HG03095 (cell line): ENCODE data around the gene COBLL1.
"Not testable (repeated sequence)": the region's sequence is repeated elsewhere in the genome, so short reads cannot be mapped to it uniquely, and the experiment has no call there.

Source experiments
- ATAC-seq: cut with Tn5 transposase; IDR thresholded peaks from one replicate; pipeline ENCODE4 v1.9.1; 2021; ENCODE audit warnings: moderate library complexity; ENCODE audit not compliant: unreplicated experiment

COBLL1 gene

GRCh38 chr2:164722616-164723338, 118.8 kb downstream of the COBLL1 start:
- ATAC-seq = no peak

GRCh38 chr2:164721430-164721829, 120.2 kb downstream of the COBLL1 start:
- no peak for ATAC-seq

GRCh38 chr2:164719996-164720941, 121.4 kb downstream of the COBLL1 start:
- ATAC-seq = no peak

DNA sequence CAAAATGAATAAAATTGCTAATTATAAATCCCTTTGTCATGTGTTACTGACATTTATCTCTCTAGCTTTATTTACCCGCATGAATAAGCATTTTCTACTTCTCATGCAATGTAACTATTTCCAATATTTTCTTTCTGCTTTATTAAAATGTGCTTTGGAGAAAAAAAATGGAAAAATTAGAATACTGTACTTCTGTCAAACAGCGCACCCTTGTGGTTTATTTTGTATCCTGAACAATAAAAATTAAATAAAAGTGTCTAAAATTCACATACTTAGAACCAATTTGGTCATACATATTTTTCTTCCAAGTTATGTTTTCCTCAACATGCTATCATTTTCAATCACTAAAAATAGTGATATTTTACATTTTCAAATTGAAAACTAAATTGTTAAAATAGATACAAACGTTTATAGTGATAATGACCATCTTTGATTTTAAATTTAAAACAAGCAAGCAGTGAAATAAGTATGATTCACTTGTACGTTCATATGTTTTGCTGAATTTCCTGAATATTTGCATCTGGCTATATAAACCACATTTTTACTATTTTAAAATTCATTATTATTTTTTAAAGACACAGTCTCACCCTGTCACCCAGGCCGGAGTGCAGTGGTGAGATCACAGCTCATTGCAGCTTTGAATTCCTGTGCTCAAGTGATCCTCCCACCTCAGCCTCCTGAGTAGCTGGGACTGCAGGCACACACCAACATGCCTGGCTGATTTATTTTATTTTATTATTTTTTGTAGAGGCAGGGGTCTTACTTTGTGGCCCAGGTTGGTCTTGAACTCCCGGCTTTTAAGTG, 124.4 kb downstream of the COBLL1 start:
- ATAC-seq = no peak

GRCh38 chr2:164714471-164714870, 127.2 kb downstream of the COBLL1 start:
- ATAC-seq = no peak

DNA sequence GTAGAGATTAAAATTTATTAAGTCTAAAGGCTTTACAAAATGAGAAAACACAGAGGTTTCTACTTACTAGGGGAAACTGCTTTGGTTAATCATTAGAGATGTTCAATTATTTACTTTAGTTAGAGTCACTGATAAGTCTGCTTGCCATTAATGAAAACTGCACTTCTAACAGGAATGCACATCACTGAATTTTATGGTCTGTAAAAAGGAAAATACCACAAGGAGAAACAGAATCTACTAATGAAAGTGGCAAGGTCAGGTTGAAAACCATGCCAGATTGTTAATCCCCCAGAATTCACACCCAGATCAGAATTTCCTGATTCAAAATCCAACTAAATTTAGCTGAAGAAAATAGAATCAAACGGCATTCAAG, 129.9 kb downstream of the COBLL1 start:
- ATAC-seq = no peak

GRCh38 chr2:164710837-164711765, 130.5 kb downstream of the COBLL1 start:
- ATAC-seq = no peak

DNA sequence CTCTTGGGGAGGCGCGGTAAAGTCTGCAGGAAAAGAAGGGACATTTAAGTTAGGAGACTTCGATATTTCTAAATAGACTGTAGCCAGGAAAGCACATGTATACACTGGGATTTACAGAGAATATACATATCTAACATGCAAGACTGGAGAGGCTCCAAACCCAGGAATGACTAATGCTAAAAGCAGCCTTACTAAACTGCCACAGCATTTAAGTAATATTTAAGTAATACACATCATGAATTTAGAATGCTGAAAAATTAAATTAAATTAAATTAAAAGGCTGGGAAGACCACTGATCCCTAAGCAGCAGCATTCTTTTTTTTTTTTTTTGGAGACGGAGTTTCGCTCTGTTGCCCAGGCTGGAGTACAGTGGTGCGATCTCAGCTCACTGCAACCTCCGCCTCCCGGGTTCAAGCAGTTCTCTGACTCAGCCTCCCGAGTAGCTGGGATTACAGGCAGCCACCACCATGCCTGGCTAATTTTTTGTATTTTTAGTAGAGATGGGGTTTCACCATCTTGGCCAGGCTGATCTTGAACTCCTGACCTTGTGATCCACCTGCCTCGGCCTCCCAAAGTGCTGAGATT, 131.3 kb downstream of the COBLL1 start:
- not testable (repeated sequence) for ATAC-seq

DNA sequence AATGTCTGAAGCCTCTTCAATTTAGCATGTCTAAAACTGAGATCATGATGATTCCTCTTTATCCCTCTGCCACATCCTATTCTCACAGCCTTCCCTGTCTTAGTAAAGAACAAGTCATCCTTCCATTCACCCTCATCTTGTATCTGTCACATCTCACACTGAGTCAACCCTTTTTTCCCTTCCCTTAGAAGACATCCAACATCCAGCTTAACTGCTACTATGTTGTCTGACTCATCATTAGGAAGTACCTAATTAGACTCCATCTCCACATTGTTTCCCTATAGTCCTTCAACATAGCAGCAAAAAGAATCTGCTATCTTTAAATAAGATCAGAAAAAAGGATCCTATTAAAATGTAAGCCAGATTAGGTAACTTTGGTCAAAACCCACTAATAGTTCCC, 135.1 kb downstream of the COBLL1 start:
- ATAC-seq = no peak

DNA sequence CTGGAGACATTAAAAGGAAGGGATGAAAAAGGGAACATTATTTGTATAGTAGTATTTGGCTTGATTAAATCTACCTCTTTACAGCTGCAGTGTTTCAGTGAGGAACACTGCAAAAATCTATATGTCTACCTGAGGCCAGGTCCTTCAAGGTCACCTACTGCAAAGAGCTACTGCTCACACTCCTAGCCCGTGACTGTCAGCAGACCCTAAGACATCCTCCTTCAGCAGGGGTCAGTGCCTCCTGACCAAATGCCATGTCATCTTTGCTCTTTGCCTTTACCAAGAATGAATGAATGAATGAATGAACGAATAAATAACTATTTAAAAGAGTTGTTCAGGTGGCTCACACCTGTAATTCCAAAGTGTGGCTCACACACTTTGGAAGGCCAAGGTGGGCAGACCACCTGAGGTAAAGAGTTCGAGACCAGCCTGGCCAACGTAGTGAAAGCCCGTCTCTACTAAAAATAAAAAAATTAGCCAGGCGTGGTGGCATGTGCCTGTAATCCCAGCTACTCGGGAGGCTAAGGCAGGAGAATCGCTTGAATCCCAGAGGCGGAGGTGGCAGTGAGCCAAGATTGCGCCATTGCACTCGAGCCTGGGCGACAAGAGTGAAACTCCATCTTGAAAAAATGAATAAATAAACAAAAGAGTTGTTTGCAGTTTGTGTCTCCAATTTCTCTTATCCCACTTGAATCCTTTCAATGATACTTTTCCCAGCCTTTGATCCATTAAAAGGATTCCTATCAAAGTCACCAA, 136.0 kb downstream of the COBLL1 start:
- no peak for ATAC-seq

DNA sequence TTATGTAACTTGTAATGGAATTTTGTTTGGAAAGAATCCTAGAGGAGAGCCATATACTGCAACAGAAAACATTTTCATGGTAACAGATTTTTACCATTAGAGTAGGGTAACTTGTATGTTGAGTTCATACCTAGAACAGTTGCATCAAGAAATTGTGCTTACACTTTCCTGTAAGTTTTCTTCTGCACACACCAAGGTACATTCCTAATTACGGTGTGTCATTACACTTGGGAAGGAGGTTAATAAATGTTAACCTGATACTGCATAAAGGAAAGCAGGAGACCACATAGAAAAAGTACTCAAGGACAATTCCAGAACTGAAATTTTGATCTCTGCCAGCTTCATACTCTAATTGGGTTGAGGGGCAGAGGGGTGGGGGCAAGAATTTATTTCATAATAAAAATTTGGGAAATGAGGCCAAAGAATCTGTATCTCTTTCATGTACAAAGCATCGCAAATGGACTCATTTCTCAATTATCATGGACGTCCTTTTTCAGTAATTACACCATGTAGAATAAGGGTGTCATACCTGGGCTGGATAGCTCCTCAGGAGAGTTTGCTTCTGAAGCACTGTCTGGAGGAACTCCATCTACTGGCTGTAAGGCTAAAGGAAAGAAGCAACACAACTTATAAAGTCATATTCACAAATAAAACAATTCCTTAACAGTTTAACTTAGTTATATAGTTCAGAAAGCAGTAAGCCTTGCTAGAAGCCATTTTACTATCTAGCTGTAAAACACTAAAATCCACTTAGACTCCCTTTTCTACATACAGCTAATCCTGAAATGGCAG, 137.5 kb downstream of the COBLL1 start:
- ATAC-seq = no peak

GRCh38 chr2:164701565-164701964, 140.1 kb downstream of the COBLL1 start:
- no peak for ATAC-seq

DNA sequence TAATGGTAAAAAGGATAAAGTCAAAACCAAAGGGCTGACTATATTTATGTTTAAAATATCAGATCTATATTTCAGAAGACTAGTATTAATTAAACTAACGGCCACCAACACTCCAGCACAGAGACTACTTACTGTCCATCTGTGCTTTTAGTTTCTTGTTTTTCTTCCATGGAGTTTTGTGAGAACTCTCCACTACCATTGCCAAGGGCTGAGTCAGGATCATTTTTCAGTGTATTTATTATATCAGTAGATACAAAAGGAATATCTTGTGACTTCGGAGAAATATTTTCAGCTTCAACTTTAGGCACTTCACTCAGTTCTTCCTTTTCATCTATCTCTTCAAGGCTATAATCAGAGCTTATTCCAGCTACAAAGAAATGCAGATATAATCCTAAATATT, 141.2 kb downstream of the COBLL1 start:
- no peak for ATAC-seq

- no peak for ATAC-seq
These were observed 143.7 kb downstream of the COBLL1 start for GRCh38 chr2:164697688-164698461.

- ATAC-seq = no peak
These were observed 145.0 kb downstream of the COBLL1 start for GRCh38 chr2:164696634-164697033.

GRCh38 chr2:164694275-164694695, 147.3 kb downstream of the COBLL1 start:
- ATAC-seq = no peak

DNA sequence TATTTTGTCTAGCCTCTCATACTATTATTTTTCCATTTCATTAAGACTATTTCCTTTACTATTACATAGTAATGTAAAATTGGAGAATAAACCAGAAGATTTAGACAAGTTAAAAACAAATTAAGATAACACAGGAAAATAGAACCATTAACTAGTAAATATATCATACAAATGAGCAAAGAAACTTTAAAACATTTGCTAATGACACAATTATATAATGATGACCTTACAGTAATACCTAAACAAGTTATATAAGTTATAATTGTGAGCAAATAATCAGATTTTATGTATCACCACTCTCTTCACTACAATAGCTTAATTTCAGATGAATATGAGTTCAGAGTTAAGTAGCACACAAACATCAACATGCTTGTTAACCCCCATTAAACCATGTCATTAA, 147.8 kb downstream of the COBLL1 start:
- ATAC-seq = no peak

DNA sequence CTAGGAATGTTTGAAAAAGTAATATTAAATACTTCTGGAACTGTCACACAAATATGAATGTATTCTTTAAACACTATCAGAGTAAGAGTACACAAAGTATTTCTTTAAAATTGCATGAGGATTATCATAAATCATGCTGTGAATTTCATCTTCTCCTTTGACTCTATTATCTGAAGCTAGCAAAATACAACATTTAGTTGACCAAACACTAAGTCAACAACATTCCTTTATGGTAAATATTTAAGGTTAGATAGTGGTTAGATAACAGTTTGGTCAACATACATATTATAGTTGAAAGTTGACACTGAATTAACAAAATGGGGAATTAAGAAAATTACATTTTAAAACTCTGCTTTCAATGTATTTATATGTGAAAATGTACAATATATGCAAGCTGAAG, 148.2 kb downstream of the COBLL1 start:
- ATAC-seq = no peak
